Measurements from ENCODE around the gene PPARD. TPM values are rescaled to one million over a fixed set of nuclear protein-coding genes. Genes with fewer than 3 reads are reported as not detected.

PPARD gene
- total RNA-seq, 4 donors from 2014 or later: 6.3 to 16.7 (median 12.0) TPM

- H3K9me3 ChIP-seq: no peaks in the 10 kb centered on the region
- H3K4me3 ChIP-seq: no peak overlapping the region
- DNase-seq: no peak
- no peaks in the 10 kb centered on the region for H3K36me3 ChIP-seq
- H3K4me1 ChIP-seq: peaks cover 10 to 16% of the 10 kb centered on the region in 2 donors
- intact Hi-C loops (cut with DNase I; ENCODE audit: low total_unique reads) (no loop called here), in situ Hi-C loops (cut with MboI; ENCODE audit: low sequenced_read_pairs in 4 of 4) (no loop called here)
- no peak for ATAC-seq
- H3K27ac ChIP-seq: no peak overlapping the region
- no peak for TF ChIP-seq POLR2A (IDR thresholded peaks at IDR 0.05)
- TF ChIP-seq CTCF (IDR thresholded peaks at IDR 0.05 in 4 of 5, conservative IDR thresholded peaks at IDR 0.05 in 1 of 5): no peak
- H3K27me3 ChIP-seq: no peaks in the 10 kb centered on the region
Observed at GRCh38 chr6:35376281-35376680, 33.9 kb downstream of the PPARD start.

- Histone ChIP-seq H3K36me3 (no peaks in the 10 kb centered on the region), H3K4me1 (peaks cover 9% of the 10 kb centered on the region in 2 donors), H3K27me3 (no peaks in the 10 kb centered on the region), H3K27ac (no peak overlapping the region), H3K9me3 (no peaks in the 10 kb centered on the region), H3K4me3 (no peak overlapping the region)
- no peak for DNase-seq
- intact Hi-C loops (cut with DNase I; ENCODE audit: low total_unique reads): no loop called here
- in situ Hi-C loops (cut with MboI; ENCODE audit: low sequenced_read_pairs in 4 of 4): no loop called here
- ATAC-seq: no peak
- TF ChIP-seq CTCF (IDR thresholded peaks at IDR 0.05 in 4 of 5, conservative IDR thresholded peaks at IDR 0.05 in 1 of 5) (no peak), POLR2A (IDR thresholded peaks at IDR 0.05) (no peak)
Observed at GRCh38 chr6:35377002-35377401, 34.6 kb downstream of the PPARD start.

- H3K4me1 ChIP-seq: peaks cover 3 to 9% of the 10 kb centered on the region in 2 donors
- H3K27me3 ChIP-seq: no peaks in the 10 kb centered on the region
- in situ Hi-C loops (cut with MboI; ENCODE audit: low sequenced_read_pairs in 4 of 4) (no loop called here), intact Hi-C loops (cut with DNase I; ENCODE audit: low total_unique reads) (no loop called here)
- no peak overlapping the region for H3K4me3 ChIP-seq
- H3K9me3 ChIP-seq: no peaks in the 10 kb centered on the region
- no peak overlapping the region for H3K27ac ChIP-seq
- no peak for ATAC-seq
- TF ChIP-seq CTCF (IDR thresholded peaks at IDR 0.05 in 4 of 5, conservative IDR thresholded peaks at IDR 0.05 in 1 of 5) (no peak), POLR2A (IDR thresholded peaks at IDR 0.05) (no peak)
- no peaks in the 10 kb centered on the region for H3K36me3 ChIP-seq
- no peak for DNase-seq
Observed at GRCh38 chr6:35378261-35378660, 35.9 kb downstream of the PPARD start.

- in situ Hi-C loops (cut with MboI; ENCODE audit: low sequenced_read_pairs in 4 of 4): no loop called here
- H3K4me1 ChIP-seq: peaks cover 8 to 14% of the 10 kb centered on the region in 2 donors
- no peaks in the 10 kb centered on the region for H3K9me3 ChIP-seq
Observed at GRCh38 chr6:35381132-35381531, 38.8 kb downstream of the PPARD start.

More at GRCh38 chr6:35381132-35381531, 38.8 kb downstream of the PPARD start:
- H3K36me3 ChIP-seq: no peaks in the 10 kb centered on the region
- intact Hi-C loops (cut with DNase I; ENCODE audit: low total_unique reads): no loop called here
- no peak for TF ChIP-seq CTCF (IDR thresholded peaks at IDR 0.05 in 4 of 5, conservative IDR thresholded peaks at IDR 0.05 in 1 of 5)
- TF ChIP-seq POLR2A (IDR thresholded peaks at IDR 0.05): no peak
- H3K4me3 ChIP-seq: no peak overlapping the region
- H3K27ac ChIP-seq: no peak overlapping the region
- DNase-seq (no peak), ATAC-seq (no peak)
- no peaks in the 10 kb centered on the region for H3K27me3 ChIP-seq

Data from gastrocnemius medialis (tissue), 4 donors.